Lung microvascular endothelial cell (primary cell): ENCODE measurements around the gene NUP35. TPM values are rescaled to one million over a fixed set of nuclear protein-coding genes. Genes with fewer than 3 reads are reported as not detected.

Experiments
- DNase-seq, 2 donors: peaks; one replicate each; pipeline versions ENCODE4 v3.0.0 to v3.0.0-alpha.2; 2010; ENCODE audit warnings: low read depth in 2 of 2
- total RNA-seq: library from RNA; depleted of rRNA; stranded (reverse); fragments of >200 nt; gene quantifications from 2 replicates; pipeline ENCODE4 v1.2.1, GENCODE V29; 2014

NUP35 gene
- total RNA-seq, 1 donor from 2014 or later = 9.5 TPM

DNA sequence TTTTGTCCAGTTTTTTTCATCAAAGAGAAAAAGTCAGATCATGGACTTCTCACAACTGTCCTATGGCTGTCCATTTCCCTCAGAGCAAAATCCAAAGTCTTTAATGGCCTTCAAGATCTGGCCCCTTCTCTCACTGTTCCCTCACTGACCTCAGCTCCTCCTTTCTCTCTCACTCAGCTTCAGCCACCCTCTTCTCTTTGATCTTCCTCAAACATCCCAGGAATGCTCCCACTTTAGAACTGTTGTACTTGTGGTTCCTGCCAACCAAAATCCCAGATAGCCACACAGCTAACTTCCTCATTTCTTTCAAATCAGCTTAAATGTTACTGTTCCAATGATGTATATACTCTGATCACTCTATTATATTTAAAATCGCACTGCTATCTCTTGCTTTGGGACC, 82.9 kb downstream of the NUP35 start:
- no peak for DNase-seq

DNA sequence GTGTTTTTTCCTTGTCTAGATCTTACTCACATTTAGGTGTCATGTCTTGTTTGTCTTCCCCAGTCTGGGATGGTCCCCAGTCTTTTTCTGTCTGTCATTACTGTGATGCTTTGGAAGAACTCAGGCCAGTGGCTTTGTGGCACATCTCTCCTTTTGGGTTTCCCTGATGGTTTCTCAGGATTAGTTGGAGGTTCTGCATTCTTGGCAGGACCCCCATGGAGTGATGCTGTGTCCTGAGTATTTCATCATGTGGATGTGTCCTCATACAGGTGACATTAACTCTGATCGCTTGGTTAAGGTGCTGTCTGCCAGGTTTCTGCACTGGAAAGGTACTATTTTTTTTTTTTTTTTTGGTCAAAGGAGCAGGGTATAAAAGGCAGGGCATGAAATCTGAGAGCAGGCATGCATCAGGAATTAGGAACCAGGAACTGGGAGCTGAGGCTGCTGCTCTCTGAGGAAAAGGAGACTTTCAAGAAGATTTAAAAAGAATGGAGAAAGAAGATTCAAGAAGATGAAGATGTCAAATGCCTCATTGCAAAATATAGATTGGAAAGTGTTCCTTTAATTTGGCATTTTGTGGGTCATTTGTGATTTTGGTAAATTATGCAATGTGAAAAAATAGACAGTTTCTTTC, 85.3 kb downstream of the NUP35 start:
- no peak for DNase-seq

Other genes with a start within 250 kb of the NUP35 start
- 54.5 and 72.8 TPM in 2 replicates for gene NCKAP1, start 86.0 kb upstream of the NUP35 start, total RNA-seq
- gene DUSP19, start 45.7 kb upstream of the NUP35 start, total RNA-seq = 1.5 and 3.6 TPM in 2 replicates